IPS-20b (cell line): ENCODE results near the gene CLDN4.
"Not testable (repeated sequence)": the region's sequence is repeated elsewhere in the genome, so short reads cannot be mapped to it uniquely, and the experiment has no call there.

Source experiments
- H3K27ac ChIP-seq: one replicate; pipeline ENCODE4 v1.5.1; 2013; ENCODE audit warnings: low read length
- H3K27me3 ChIP-seq: 2 replicates; pipeline ENCODE4 v1.6.1; 2013; ENCODE audit warnings: mild to moderate bottlenecking, low read length, inconsistent platforms; ENCODE audit not compliant: insufficient read depth
- H3K36me3 ChIP-seq: 2 replicates; pipeline ENCODE4 v1.6.1; 2013; ENCODE audit warnings: low read depth, mild to moderate bottlenecking, inconsistent platforms, low read length, moderate library complexity; ENCODE audit not compliant: insufficient read depth
- H3K4me1 ChIP-seq: 2 replicates; pipeline ENCODE4 v1.6.1; 2013; ENCODE audit warnings: mild to moderate bottlenecking, control low read depth, inconsistent platforms, low read length, moderate library complexity; ENCODE audit not compliant: insufficient read depth
- H3K4me3 ChIP-seq: 2 replicates; pipeline ENCODE4 v1.5.1; 2013; ENCODE audit warnings: mild to moderate bottlenecking, low read length, inconsistent platforms
- H3K9ac ChIP-seq: 2 replicates; pipeline ENCODE4 v1.6.1; 2013; ENCODE audit warnings: low read depth, mild to moderate bottlenecking, inconsistent platforms, low read length, moderate library complexity
- H3K9me3 ChIP-seq: 2 replicates; pipeline ENCODE4 v1.6.1; 2013; ENCODE audit warnings: mild to moderate bottlenecking, low read depth, low read length, inconsistent platforms; ENCODE audit not compliant: insufficient read depth

Gene CLDN4

DNA sequence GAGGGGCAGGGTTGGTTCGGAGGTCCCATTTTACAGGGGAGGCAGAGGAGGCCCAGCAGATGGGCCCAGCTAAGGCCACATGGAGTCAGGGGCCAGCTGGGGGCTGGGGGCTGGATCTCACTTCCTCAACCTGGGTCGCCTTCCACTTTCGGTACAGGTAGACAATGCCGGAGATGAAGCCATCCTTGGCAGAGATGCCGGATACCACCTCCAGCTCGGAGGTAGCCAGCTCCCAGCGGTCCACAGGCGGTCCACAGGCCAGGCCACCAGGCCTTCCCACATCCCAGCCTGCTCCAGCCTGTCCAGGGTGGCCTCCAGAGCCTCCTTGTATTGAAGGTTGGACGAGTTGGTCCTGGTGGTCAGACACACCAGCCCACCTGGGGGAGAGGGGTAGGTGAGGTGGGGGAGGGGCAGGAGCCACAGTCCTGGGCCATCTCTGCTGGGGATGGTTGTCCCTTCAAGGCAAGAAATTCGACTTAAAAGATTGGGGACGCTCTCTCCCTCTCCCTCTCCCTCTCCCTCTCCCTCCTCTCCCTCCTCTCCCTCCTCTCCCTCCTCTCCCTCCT, 3.9 kb downstream of the CLDN4 start:
- H3K36me3 ChIP-seq: no peaks in the 10 kb centered on the region
- no peaks in the 10 kb centered on the region for H3K9me3 ChIP-seq
- no peaks in the 10 kb centered on the region for H3K27me3 ChIP-seq
- peaks cover 31% of the 10 kb centered on the region for H3K4me1 ChIP-seq
- H3K4me3 ChIP-seq: no peak overlapping the region
- H3K9ac ChIP-seq: no peak overlapping the region
- no peak overlapping the region for H3K27ac ChIP-seq

- H3K9ac ChIP-seq, H3K36me3 ChIP-seq, H3K27ac ChIP-seq, H3K27me3 ChIP-seq, H3K4me3 ChIP-seq, H3K9me3 ChIP-seq: not testable (repeated sequence)
- H3K4me1 ChIP-seq: peaks cover 11% of the 10 kb centered on the region; the same call in 1 of the 2 replicates
Measured at GRCh38 chr7:73837167-73837566, 6.4 kb downstream of the CLDN4 start.

- Histone ChIP-seq H3K27me3 (no peaks in the 10 kb centered on the region), H3K36me3 (no peaks in the 10 kb centered on the region), H3K9me3 (no peaks in the 10 kb centered on the region), H3K4me3 (no peak overlapping the region), H3K27ac (no peak overlapping the region), H3K4me1 (peaks cover 2% of the 10 kb centered on the region; the same call in 1 of the 2 replicates), H3K9ac (no peak overlapping the region)
Measured at GRCh38 chr7:73838642-73839041, 7.8 kb downstream of the CLDN4 start.

GRCh38 chr7:73839290-73839689, 8.5 kb downstream of the CLDN4 start:
- no peaks in the 10 kb centered on the region for H3K9me3 ChIP-seq
- no peak overlapping the region for H3K27ac ChIP-seq
- H3K4me3 ChIP-seq: no peak overlapping the region
- H3K27me3 ChIP-seq: no peaks in the 10 kb centered on the region
- H3K9ac ChIP-seq: no peak overlapping the region
- no peaks in the 10 kb centered on the region for H3K4me1 ChIP-seq
- no peaks in the 10 kb centered on the region for H3K36me3 ChIP-seq

DNA sequence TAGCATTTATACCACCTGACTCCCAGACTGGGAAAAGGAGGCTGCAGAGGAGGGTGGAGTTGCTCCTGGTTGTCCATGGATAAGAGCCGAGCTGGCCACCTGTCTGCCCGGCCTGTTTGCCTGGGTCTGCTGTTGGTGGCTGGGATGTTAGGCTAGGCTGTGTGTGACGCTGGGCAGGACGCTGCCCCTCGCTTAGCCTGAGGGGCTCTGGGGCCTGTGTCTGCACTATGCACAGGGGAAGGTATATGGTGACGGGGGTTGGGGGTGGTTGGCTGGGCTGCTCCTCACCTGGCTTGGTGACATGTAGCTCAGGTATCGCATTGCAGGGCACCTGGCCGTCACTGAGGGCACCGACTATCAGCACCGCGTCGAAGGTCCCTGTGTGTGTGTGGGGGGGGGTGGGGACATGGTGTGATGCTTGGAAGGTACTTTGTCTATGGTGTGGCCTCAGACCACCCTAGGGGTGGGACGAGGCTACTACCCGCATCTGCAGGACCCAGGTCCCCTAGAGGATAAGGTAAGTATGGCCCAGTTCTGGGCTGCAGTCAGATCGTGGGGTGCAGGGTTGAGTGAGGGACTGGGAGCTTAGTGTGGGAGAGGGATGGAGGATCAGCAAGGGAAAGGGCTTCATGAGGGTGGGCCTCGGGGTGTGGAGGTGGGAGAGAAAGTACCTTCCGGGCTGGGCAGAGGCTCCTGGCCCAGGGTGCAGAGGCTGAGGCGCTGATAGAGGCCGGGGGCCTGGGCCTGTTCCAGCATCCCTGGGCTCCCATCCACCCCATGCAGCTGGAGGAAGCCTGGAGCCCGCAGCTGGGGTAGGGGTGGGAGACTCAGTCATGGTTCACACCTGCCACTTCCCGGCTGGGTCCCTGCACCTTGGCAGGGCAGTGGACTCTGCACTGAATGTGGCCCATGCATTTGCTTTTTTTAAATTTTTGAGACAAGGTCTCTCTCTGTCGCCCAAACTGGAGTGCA, 9.2 kb downstream of the CLDN4 start:
- Histone ChIP-seq H3K4me3 (no peak overlapping the region), H3K27me3 (no peaks in the 10 kb centered on the region), H3K27ac (no peak overlapping the region), H3K36me3 (no peaks in the 10 kb centered on the region), H3K9me3 (no peaks in the 10 kb centered on the region), H3K9ac (no peak overlapping the region), H3K4me1 (no peaks in the 10 kb centered on the region)

DNA sequence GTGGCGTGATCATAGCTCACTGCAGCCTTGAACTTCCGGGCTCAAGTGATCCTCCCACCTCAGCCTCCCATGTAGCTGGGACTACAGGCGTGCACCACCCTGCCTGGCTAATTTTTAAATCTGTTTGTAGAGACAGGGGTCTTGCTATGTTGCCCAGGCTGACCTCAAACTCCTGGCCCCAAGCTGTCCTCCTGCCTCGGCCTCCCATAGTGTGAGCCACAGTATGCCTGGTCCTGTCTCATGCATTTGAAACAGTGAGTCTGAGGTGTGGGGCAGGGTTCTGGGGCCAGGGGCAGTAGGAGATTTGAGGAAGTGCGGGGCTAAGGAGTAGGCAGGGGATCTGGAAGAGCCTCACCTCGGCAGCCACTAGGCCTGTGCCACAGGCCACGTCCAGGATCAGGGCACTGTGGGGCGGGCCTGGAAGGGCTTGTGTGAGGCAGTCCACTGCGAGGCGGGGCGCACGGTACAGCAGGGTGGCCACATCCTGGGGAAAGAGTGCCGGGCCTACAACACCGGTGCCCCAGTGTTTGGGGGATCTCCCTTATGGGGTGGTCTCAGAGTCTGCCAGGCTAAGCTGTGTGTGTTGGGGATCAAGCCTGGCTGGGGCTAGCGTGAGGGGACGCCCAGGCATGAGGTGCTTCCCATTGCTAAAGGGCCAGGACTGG, 10.1 kb downstream of the CLDN4 start:
- H3K9me3 ChIP-seq: no peaks in the 10 kb centered on the region
- no peaks in the 10 kb centered on the region for H3K4me1 ChIP-seq
- no peaks in the 10 kb centered on the region for H3K27me3 ChIP-seq
- H3K9ac ChIP-seq: no peak overlapping the region
- H3K27ac ChIP-seq: no peak overlapping the region
- H3K4me3 ChIP-seq: no peak overlapping the region
- H3K36me3 ChIP-seq: no peaks in the 10 kb centered on the region

DNA sequence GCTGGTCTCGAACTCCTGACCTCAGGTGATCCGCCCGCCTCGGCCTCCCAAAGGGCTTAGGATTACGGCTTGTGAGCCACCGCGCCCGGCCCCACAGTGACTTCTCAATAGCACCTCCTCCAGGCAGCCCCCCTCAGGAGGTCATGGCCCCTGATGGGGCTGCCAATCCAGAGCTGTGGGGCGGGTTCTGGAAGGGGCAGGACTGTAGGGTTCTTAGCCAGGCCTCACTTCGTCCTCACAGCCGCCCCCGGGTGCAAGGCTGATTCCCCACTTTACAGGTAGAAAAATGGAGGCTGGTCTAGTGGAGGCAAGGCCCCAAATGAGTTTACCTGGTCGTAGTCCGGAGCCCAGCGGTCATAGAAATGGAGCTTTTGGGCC, 10.9 kb downstream of the CLDN4 start:
- Histone ChIP-seq H3K27ac (peak overlapping the region; percentile 22), H3K27me3 (no peaks in the 10 kb centered on the region), H3K4me1 (no peaks in the 10 kb centered on the region), H3K36me3 (no peaks in the 10 kb centered on the region), H3K9ac (peak overlapping the region; percentile 79; the same call in 1 of the 2 replicates), H3K4me3 (peak overlapping the region; percentile 84), H3K9me3 (no peaks in the 10 kb centered on the region)

DNA sequence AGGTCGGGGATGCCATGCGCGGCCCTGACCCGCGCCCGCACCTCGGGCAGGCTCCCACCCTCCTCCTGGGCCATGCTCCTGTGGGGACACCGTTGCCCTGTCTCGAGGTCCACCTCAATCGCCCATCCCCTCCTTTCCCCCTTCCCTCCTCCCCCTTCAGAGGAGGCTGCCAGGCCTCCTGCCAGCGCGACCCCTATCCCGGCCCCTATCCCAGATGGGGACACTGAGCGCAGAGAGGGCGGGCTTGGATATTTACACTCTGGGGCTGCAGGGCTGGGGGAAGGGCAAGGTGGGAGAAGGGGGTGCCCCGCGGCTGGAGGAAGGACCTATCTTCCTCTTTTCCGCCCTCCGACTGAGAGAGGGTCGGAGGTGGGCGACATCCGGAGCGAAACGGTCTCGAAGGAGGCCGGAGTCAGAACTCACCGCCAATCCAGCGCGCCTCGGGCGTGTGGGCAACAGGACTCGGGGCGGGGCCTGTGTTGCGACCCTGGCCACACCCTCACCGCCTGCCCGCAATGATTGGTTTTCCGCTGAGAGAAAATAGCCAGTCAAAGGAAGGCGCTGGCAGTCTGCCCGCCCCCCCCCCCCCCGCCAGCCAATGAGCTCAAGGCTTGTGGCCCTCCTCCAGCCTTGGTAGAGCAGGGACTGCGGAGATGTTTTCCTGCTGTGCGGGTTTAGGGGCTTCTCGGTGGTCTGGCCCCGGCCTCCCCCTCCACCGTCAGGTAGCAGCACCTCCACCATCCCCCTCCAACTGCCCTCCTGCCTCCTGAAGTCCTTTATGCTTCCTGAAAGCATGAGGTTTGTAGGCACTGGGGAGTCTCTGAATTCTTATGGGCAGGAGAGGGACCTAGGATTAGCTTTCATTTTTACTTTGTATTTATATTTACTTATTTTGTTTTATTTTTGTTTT, 11.5 kb downstream of the CLDN4 start, which contains the start of gene METTL27:
TSS of gene METTL27 (minus strand) at position 450 of the 910 bp plus-strand sequence. CDS start at position 74, 376 bp downstream.
- no peaks in the 10 kb centered on the region for H3K4me1 ChIP-seq
- H3K27ac ChIP-seq: peak within 1 kb of the TSS; percentile 22

DNA sequence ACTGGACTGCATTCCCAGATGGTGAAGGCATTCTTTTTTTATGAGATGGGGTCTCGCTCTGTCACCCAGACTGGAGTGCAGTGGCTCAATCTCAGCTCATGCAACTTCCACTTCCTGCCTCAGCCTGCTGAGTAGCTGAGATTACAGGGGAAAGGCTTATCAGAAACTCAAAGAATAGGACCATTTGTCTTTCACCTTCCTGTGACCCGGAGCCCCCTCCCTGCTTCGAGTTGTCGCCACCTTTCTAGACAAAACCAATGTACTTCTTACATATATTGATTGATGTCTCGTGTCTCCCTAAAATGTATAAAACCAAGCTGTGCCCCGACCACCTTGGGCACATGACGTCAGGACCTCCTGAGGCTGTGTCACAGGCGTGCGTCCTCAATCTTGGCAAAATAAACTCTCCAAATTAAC, 13.3 kb downstream of the CLDN4 start:
- no peak overlapping the region for H3K27ac ChIP-seq

More for the DNA sequence above, 11.5 kb downstream of the CLDN4 start, which contains the start of gene METTL27:
- H3K9ac ChIP-seq: peak within 1 kb of the TSS; percentile 79
- peak within 1 kb of the TSS; percentile 84 for H3K4me3 ChIP-seq
- no peaks in the 10 kb centered on the region for H3K9me3 ChIP-seq
- H3K27me3 ChIP-seq: no peaks in the 10 kb centered on the region
- H3K36me3 ChIP-seq: no peaks in the 10 kb centered on the region

GRCh38 chr7:73844848-73845460, 14.2 kb downstream of the CLDN4 start:
- Histone ChIP-seq H3K4me1 (no peaks in the 10 kb centered on the region), H3K4me3 (no peak overlapping the region), H3K27ac (no peak overlapping the region), H3K36me3 (no peaks in the 10 kb centered on the region), H3K9me3 (peaks cover 7% of the 10 kb centered on the region; the same call in 1 of the 2 replicates), H3K9ac (no peak overlapping the region), H3K27me3 (no peaks in the 10 kb centered on the region)

More for the DNA sequence above, 13.3 kb downstream of the CLDN4 start:
- Histone ChIP-seq H3K4me3 (no peak overlapping the region), H3K4me1 (no peaks in the 10 kb centered on the region), H3K36me3 (no peaks in the 10 kb centered on the region), H3K9me3 (peaks cover 7% of the 10 kb centered on the region; the same call in 1 of the 2 replicates), H3K9ac (no peak overlapping the region), H3K27me3 (no peaks in the 10 kb centered on the region)
